ENCODE data around the gene CCDC85B.

CCDC85B gene

GRCh38 chr11:65890324-65891218, at the start of gene CCDC85B:
TSS of gene CCDC85B (plus strand) at chr11:65890673. CDS start at chr11:65890784, 111 bp downstream.
- H4K20me1 ChIP-seq (ENCODE audit: insufficient read depth, low read length) = no peaks in the 10 kb centered on the region
- H3K9ac ChIP-seq (ENCODE audit: low read length) = peak within 1 kb of the TSS; percentile 85
- no peaks in the 10 kb centered on the region for H3K9me3 ChIP-seq (ENCODE audit: low read length)
- H3K4me2 ChIP-seq (ENCODE audit: low read length) = peak within 1 kb of the TSS; percentile 100
- TF ChIP-seq CTCF (IDR thresholded peaks at IDR 0.05; ENCODE audit: low read length) (peak; percentile 16; the same call in 1 of the 2 replicates), EZH2 (IDR thresholded peaks at IDR 0.05; ENCODE audit: borderline replicate concordance, low read length) (no peak)
- H2AFZ ChIP-seq (ENCODE audit: low read length) = no peak within 1 kb of the TSS
- H3K36me3 ChIP-seq (ENCODE audit: insufficient read depth, low read length) = peaks cover 11% of the 10 kb centered on the region; the same call in 1 of the 2 replicates
- H3K4me1 ChIP-seq (ENCODE audit: insufficient read depth, low read length, severe bottlenecking) = peaks cover 63% of the 10 kb centered on the region
- no peaks in the 10 kb centered on the region for H3K9me2 ChIP-seq (ENCODE audit: low read depth, low read length)
- H3K27ac ChIP-seq (ENCODE audit: low read depth, low read length, poor library complexity, severe bottlenecking) = peak within 1 kb of the TSS; percentile 70
- H3K27me3 ChIP-seq (ENCODE audit: insufficient read depth, low read length) = no peaks in the 10 kb centered on the region
- peak within 1 kb of the TSS; percentile 98 for H3K4me3 ChIP-seq (ENCODE audit: low read depth, low read length, poor library complexity, severe bottlenecking)
- H3K79me2 ChIP-seq (ENCODE audit: insufficient read depth, low read length) = no peaks in the 10 kb centered on the region
- peaks cover 5% of the 10 kb centered on the region for H3F3A ChIP-seq (ENCODE audit: insufficient read depth, low read length)

- Histone ChIP-seq H4K20me1 (ENCODE audit: insufficient read depth, low read length) (no peaks in the 10 kb centered on the region), H3F3A (ENCODE audit: insufficient read depth, low read length) (no peaks in the 10 kb centered on the region), H3K4me1 (ENCODE audit: insufficient read depth, low read length, severe bottlenecking) (no peaks in the 10 kb centered on the region), H2AFZ (ENCODE audit: low read length) (no peak overlapping the region), H3K27ac (ENCODE audit: low read depth, low read length, poor library complexity, severe bottlenecking) (no peak overlapping the region), H3K9ac (ENCODE audit: low read length) (no peak overlapping the region), H3K4me3 (ENCODE audit: low read depth, low read length, poor library complexity, severe bottlenecking) (no peak overlapping the region), H3K9me3 (ENCODE audit: low read length) (peaks cover 2% of the 10 kb centered on the region; the same call in 1 of the 2 replicates), H3K36me3 (ENCODE audit: insufficient read depth, low read length) (no peaks in the 10 kb centered on the region), H3K79me2 (ENCODE audit: insufficient read depth, low read length) (no peaks in the 10 kb centered on the region), H3K9me2 (ENCODE audit: low read depth, low read length) (no peaks in the 10 kb centered on the region), H3K4me2 (ENCODE audit: low read length) (no peak overlapping the region), H3K27me3 (ENCODE audit: insufficient read depth, low read length) (no peaks in the 10 kb centered on the region)
- no peak for TF ChIP-seq EZH2 (IDR thresholded peaks at IDR 0.05; ENCODE audit: borderline replicate concordance, low read length)
- no peak for TF ChIP-seq CTCF (IDR thresholded peaks at IDR 0.05; ENCODE audit: low read length)
Observed at GRCh38 chr11:65842144-65842543, 48.3 kb upstream of the CCDC85B start.

- H3K9ac ChIP-seq (ENCODE audit: low read length) = no peak overlapping the region
- no peaks in the 10 kb centered on the region for H4K20me1 ChIP-seq (ENCODE audit: insufficient read depth, low read length)
- TF ChIP-seq CTCF (IDR thresholded peaks at IDR 0.05; ENCODE audit: low read length) = no peak
- no peak for TF ChIP-seq EZH2 (IDR thresholded peaks at IDR 0.05; ENCODE audit: borderline replicate concordance, low read length)
- H3K27me3 ChIP-seq (ENCODE audit: insufficient read depth, low read length) = no peaks in the 10 kb centered on the region
- no peak overlapping the region for H3K4me2 ChIP-seq (ENCODE audit: low read length)
- no peaks in the 10 kb centered on the region for H3K9me2 ChIP-seq (ENCODE audit: low read depth, low read length)
- H2AFZ ChIP-seq (ENCODE audit: low read length) = no peak overlapping the region
- H3K9me3 ChIP-seq (ENCODE audit: low read length) = no peaks in the 10 kb centered on the region
- no peaks in the 10 kb centered on the region for H3F3A ChIP-seq (ENCODE audit: insufficient read depth, low read length)
- no peaks in the 10 kb centered on the region for H3K36me3 ChIP-seq (ENCODE audit: insufficient read depth, low read length)
- H3K4me1 ChIP-seq (ENCODE audit: insufficient read depth, low read length, severe bottlenecking) = no peaks in the 10 kb centered on the region
- no peak overlapping the region for H3K27ac ChIP-seq (ENCODE audit: low read depth, low read length, poor library complexity, severe bottlenecking)
- H3K4me3 ChIP-seq (ENCODE audit: low read depth, low read length, poor library complexity, severe bottlenecking) = no peak overlapping the region
- no peaks in the 10 kb centered on the region for H3K79me2 ChIP-seq (ENCODE audit: insufficient read depth, low read length)
Observed at GRCh38 chr11:65843811-65844210, 46.7 kb upstream of the CCDC85B start.
